KBM-7 (cell line): ENCODE measurements around the gene POTEH.
"Not testable (repeated sequence)": the region's sequence is repeated elsewhere in the genome, so short reads cannot be mapped to it uniquely, and the experiment has no call there.

Experiments used
- DNase-seq: peaks from one replicate; pipeline ENCODE4 v3.0.0-alpha.2; 2015
- in situ Hi-C: fragments of 300-500 bp; cut with MboI; formaldehyde crosslinking; loops from 2 replicates; pipeline ENCODE4 v1.14.3; 2020; ENCODE audit warnings: low sequenced_read_pairs, low pct_unique_long_range_greater_than_20kb, mixed read lengths

The POTEH gene

GRCh38 chr22:15729209-15729917, 39.5 kb downstream of the POTEH start:
- in situ Hi-C loops, DNase-seq: not testable (repeated sequence)

DNA sequence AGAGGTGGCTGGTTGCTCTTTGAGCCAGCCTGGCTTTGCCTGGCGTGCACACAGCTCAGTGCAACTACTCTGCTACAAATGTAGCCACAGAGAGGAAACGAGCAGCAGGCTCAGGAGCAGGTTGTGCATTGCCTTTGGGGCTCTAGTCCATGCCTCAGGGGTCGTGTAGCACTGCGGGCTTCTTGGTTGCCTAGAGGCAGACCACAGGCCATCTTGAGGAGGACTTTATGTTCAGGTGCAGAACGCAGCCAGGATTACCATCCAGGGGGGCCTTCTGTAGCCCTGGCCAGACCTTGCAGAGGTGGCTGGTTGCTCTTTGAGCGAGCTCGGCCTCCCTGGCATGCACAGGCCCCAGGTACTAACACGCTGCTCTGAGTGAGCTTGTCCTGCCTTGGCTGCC, 41.2 kb downstream of the POTEH start:
- DNase-seq, in situ Hi-C loops: not testable (repeated sequence)

- DNase-seq, in situ Hi-C loops: not testable (repeated sequence)
These were observed 44.6 kb downstream of the POTEH start for GRCh38 chr22:15734411-15734810.

GRCh38 chr22:15738157-15738908, 48.5 kb downstream of the POTEH start:
- DNase-seq, in situ Hi-C loops: not testable (repeated sequence)

GRCh38 chr22:15738909-15739391, 49.1 kb downstream of the POTEH start:
- in situ Hi-C loops, DNase-seq: not testable (repeated sequence)

DNA sequence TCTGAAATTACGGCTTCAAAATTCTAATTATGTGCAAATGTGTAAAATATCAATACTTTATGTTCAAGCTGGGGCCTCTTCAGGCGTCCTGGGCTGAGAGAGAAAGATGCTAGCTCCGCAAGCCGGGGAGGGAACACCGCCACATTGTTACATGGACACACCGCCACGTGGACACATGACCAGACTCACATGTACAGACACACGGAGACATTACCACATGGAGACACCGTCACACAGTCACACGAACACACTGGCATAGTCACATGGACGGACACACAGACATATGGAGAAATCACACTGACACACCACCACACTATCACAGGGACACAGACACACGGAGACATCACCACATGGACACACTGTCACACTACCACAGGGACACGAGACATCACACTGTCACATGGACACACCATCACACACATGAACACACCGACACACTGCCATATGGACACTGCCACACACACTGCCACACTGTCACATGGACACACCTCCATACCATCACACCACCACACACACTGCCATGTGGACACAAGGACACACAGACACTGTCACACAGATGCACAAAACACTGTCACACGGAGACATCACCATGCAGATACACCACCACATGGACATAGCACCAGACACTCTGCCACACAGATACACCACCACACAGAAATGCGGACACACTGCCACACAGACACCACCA, 58.0 kb downstream of the POTEH start:
- DNase-seq, in situ Hi-C loops: not testable (repeated sequence)

- DNase-seq, in situ Hi-C loops: not testable (repeated sequence)
These were observed 59.5 kb downstream of the POTEH start for GRCh38 chr22:15749181-15749970.

DNA sequence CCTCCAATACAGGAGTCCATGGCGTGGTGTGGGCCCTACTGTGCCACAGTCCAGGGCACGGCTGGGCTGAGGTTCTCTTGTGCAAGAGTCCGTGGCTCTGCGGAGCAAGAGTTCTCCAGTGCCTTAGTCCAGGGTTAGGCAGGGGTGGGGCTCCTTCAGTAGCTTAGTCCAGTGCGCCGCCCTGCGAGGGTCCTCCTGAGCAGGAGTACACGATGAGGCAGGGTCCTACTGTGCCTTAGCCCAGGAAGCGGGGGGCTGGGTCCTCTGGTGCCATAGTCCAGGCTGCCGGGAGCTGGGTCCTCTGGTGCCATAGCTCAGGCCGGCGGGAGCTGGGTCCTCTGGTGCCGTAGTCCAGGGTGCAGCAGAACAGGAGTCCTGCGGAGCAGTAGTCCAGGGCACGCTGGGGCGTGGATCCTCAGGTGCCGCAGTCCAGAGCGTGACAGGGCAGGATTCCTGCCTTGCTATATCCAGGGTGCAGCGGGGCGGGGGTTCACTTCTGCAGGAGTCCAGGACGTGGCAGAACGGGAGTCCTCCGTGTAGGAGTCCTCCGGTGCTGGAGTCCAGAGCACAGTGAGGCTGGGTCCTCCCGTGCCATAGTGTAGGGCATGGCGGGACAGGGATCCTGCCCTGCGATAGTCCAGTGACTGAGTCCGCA, 69.7 kb downstream of the POTEH start:
- in situ Hi-C loops, DNase-seq: not testable (repeated sequence)

- DNase-seq, in situ Hi-C loops: not testable (repeated sequence)
These were observed 70.7 kb downstream of the POTEH start for GRCh38 chr22:15760388-15761150.

- DNase-seq, in situ Hi-C loops: not testable (repeated sequence)
These were observed 71.4 kb downstream of the POTEH start for GRCh38 chr22:15761151-15761777.

DNA sequence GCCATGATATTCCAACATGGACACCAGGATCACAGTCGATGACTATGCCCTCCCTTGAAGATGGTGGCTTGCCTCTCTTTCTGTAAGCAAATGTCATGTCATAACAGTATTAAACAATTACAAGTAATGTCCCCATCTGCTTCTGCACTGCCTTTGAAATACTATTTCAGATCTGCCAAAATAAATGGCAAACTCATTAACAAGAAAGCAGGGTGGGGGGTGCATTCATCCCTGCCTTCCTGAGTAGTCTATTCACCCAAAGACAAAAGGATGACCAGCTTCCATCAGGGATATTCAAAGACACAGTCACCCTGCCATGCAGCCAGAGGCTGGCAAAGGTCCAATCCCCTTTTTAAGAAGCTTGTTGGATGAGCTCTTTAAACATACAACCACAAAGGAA, 73.7 kb downstream of the POTEH start:
- DNase-seq, in situ Hi-C loops: not testable (repeated sequence)
